Testis (tissue), 2 donors: ENCODE measurements around the gene CTSC.

Experiments
- POLR2A ChIP-seq: fragments of 450-650 bp; IDR thresholded peaks from one replicate; pipeline ENCODE4 v1.6.1; 2017; ENCODE audit warnings: antibody characterized with exemption, mild to moderate bottlenecking, moderate library complexity
- TF ChIP-seq, protein P1 (sequence below), 3 experiments: fragments of 450-650 bp in 2 of 3; fragments of 200-600 bp in 1 of 3; sonication (generic) in 1 of 3; IDR thresholded peaks; one replicate each; pipeline ENCODE4 v1.5.1; 2016 to 2019; ENCODE audit warnings: antibody characterized with exemption in 3 of 3, mild to moderate bottlenecking in 2 of 3, moderate library complexity in 1 of 3

- no peak for TF ChIP-seq POLR2A
- TF ChIP-seq, protein P1, sequence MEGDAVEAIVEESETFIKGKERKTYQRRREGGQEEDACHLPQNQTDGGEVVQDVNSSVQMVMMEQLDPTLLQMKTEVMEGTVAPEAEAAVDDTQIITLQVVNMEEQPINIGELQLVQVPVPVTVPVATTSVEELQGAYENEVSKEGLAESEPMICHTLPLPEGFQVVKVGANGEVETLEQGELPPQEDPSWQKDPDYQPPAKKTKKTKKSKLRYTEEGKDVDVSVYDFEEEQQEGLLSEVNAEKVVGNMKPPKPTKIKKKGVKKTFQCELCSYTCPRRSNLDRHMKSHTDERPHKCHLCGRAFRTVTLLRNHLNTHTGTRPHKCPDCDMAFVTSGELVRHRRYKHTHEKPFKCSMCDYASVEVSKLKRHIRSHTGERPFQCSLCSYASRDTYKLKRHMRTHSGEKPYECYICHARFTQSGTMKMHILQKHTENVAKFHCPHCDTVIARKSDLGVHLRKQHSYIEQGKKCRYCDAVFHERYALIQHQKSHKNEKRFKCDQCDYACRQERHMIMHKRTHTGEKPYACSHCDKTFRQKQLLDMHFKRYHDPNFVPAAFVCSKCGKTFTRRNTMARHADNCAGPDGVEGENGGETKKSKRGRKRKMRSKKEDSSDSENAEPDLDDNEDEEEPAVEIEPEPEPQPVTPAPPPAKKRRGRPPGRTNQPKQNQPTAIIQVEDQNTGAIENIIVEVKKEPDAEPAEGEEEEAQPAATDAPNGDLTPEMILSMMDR (IDR thresholded peaks at IDR 0.05), result no peak
These were observed 19.5 kb downstream of the CTSC start for GRCh38 chr11:88318017-88318416.
